Testis (tissue), 3 donors: ENCODE measurements around the gene TBXAS1. TPM values are rescaled to one million over a fixed set of nuclear protein-coding genes. Genes with fewer than 3 reads are reported as not detected.

Experiments
- DNase-seq: peaks from one replicate; pipeline ENCODE4 v3.0.0-alpha.2; 2019
- H3K27ac ChIP-seq, 2 donors: fragments of 200-600 bp; sonication (generic); one replicate each; pipeline ENCODE4 v1.5.1; 2019
- H3K27me3 ChIP-seq: fragments of 200-600 bp; sonication (generic); one replicate; pipeline ENCODE4 v1.5.1; 2019
- H3K36me3 ChIP-seq: fragments of 200-600 bp; sonication (generic); one replicate; pipeline ENCODE4 v1.5.1; 2017; ENCODE audit warnings: low read depth; ENCODE audit errors: missing control alignments
- H3K4me1 ChIP-seq: fragments of 200-600 bp; sonication (generic); one replicate; pipeline ENCODE4 v1.5.1; 2019
- H3K4me3 ChIP-seq, 2 donors: fragments of 200-600 bp; sonication (generic); one replicate each; pipeline ENCODE4 v1.5.1; 2017 to 2019
- H3K9me3 ChIP-seq: fragments of 200-600 bp; sonication (generic); one replicate; pipeline ENCODE4 v1.5.1; 2017
- POLR2A ChIP-seq: fragments of 450-650 bp; IDR thresholded peaks from one replicate; pipeline ENCODE4 v1.6.1; 2017; ENCODE audit warnings: antibody characterized with exemption, mild to moderate bottlenecking, moderate library complexity
- WGBS, 2 donors: methylation state at CpG; one replicate each; pipeline ENCODE4 v1.1.5; 2018; 5-methylcytosine and 5-hydroxymethylcytosine counted together
- intact Hi-C: fragments of 100-400 bp; cut with DNase I; formaldehyde crosslinking; loops from one replicate; pipeline ENCODE4 v1.15.1; 2023; ENCODE audit warnings: low total_unique reads
- polyA plus RNA-seq: library from polyadenylated mRNA; stranded (reverse); fragments of 350-450 nt; fragmentation: Illumina TruSeq; extraction: RNeasy Lipid Tissue Mini Kit (QIAGEN cat#74804); gene quantifications from one replicate; pipeline ENCODE4 v1.2.3, GENCODE V29; 2014; ENCODE audit warnings: low read depth, low replicate concordance; ENCODE audit not compliant: insufficient read depth
- total RNA-seq, 2 donors: library from RNA; depleted of rRNA; stranded (reverse); fragments of >200 nt; gene quantifications; one replicate each; pipeline ENCODE4 v1.2.3, GENCODE V29; 2016
- TF ChIP-seq, protein P1 (sequence below), 3 experiments: fragments of 450-650 bp in 2 of 3; fragments of 200-600 bp in 1 of 3; sonication (generic) in 1 of 3; IDR thresholded peaks; one replicate each; pipeline ENCODE4 v1.5.1; 2016 to 2019; ENCODE audit warnings: antibody characterized with exemption in 3 of 3, mild to moderate bottlenecking in 2 of 3, moderate library complexity in 1 of 3

The TBXAS1 gene
- total and polyA plus RNA-seq, 3 donors from 2014 or later: 4.9 to 5.7 (median 5.2) TPM

- 86 to 89% methylated on average over 1 of the region's 1 CpG for WGBS, 2 donors
- Histone ChIP-seq H3K36me3 (no peaks in the 10 kb centered on the region), H3K9me3 (no peaks in the 10 kb centered on the region), H3K27ac (no peak overlapping the region), H3K4me1 (peaks cover 4% of the 10 kb centered on the region), H3K4me3 (no peak overlapping the region), H3K27me3 (no peaks in the 10 kb centered on the region)
- DNase-seq: no peak
- TF ChIP-seq, protein P1, sequence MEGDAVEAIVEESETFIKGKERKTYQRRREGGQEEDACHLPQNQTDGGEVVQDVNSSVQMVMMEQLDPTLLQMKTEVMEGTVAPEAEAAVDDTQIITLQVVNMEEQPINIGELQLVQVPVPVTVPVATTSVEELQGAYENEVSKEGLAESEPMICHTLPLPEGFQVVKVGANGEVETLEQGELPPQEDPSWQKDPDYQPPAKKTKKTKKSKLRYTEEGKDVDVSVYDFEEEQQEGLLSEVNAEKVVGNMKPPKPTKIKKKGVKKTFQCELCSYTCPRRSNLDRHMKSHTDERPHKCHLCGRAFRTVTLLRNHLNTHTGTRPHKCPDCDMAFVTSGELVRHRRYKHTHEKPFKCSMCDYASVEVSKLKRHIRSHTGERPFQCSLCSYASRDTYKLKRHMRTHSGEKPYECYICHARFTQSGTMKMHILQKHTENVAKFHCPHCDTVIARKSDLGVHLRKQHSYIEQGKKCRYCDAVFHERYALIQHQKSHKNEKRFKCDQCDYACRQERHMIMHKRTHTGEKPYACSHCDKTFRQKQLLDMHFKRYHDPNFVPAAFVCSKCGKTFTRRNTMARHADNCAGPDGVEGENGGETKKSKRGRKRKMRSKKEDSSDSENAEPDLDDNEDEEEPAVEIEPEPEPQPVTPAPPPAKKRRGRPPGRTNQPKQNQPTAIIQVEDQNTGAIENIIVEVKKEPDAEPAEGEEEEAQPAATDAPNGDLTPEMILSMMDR (IDR thresholded peaks at IDR 0.05): no peak
- no peak for TF ChIP-seq POLR2A
- intact Hi-C loops: no loop called here
Observed at GRCh38 chr7:139852482-139852845, 23.4 kb downstream of the TBXAS1 start.

DNA sequence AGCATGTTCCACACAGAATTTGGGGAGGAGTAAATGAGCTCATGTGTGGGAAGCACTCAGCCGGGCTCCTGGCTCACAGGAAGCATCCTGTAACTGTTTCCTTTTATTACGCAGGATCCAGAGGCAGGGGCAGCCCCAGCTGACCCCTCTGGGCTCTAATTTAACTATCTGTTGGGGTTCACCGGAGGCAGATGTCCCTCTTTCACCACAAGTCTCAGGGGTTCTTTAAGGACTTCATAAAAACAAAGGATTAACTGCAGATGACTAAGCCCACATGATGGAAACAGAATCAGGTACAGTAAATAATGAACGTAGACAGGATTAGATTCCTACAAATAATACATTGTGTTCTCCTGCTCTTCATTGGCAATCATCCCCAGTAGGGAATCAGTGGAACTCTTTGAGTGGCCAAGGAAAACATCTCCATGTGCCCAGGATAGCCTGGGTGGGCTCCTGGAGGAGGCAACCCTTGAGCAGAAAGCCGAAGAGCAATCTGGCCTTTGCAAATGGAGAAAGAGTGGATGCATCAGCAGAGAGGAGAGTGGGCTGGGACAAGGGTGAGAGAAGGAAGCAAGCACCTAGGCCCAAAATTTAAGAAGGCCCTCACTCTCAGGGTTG, 24.6 kb downstream of the TBXAS1 start:
- TF ChIP-seq, protein P1 (IDR thresholded peaks at IDR 0.05): no peak
- no peak for TF ChIP-seq POLR2A
- H3K4me3 ChIP-seq: no peak overlapping the region
- peaks cover 4% of the 10 kb centered on the region for H3K4me1 ChIP-seq
- no peak overlapping the region for H3K27ac ChIP-seq
- H3K9me3 ChIP-seq: no peaks in the 10 kb centered on the region
- H3K36me3 ChIP-seq: no peaks in the 10 kb centered on the region
- intact Hi-C loops: no loop called here
- 35 to 41% methylated on average over 5 of the region's 5 CpGs for WGBS, 2 donors
- no peak for DNase-seq
- H3K27me3 ChIP-seq: no peaks in the 10 kb centered on the region

DNA sequence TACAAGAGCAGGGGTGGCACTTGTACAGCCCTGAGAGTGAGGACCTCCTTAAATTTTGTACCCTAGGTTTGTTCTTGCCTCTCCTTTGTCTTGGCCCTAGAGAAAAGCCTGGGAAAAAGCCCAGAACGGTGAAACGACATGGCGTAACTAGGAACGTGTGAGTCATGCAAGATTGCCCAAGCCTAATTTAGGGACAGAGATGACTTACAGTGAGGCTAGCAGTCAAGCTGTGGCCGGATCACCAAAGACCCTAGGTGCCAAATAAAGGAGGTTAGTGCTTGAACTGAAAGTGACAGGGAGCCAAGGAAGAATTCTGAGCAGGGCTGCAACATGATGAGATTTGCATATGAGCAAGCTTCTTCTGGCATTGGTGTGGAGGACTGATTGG, 25.1 kb downstream of the TBXAS1 start:
- intact Hi-C loops: no loop called here
- H3K4me1 ChIP-seq: peaks cover 4% of the 10 kb centered on the region
- H3K36me3 ChIP-seq: no peaks in the 10 kb centered on the region
- no peak overlapping the region for H3K4me3 ChIP-seq
- H3K9me3 ChIP-seq: no peaks in the 10 kb centered on the region
- no peak for TF ChIP-seq POLR2A
- TF ChIP-seq, protein P1 (IDR thresholded peaks at IDR 0.05): no peak
- no peak for DNase-seq
- H3K27me3 ChIP-seq: no peaks in the 10 kb centered on the region
- H3K27ac ChIP-seq: no peak overlapping the region
- 73 to 84% methylated on average over 5 of the region's 5 CpGs for WGBS, 2 donors

- Histone ChIP-seq H3K27ac (no peak overlapping the region), H3K9me3 (no peaks in the 10 kb centered on the region), H3K4me1 (peaks cover 4% of the 10 kb centered on the region), H3K36me3 (no peaks in the 10 kb centered on the region), H3K4me3 (no peak overlapping the region), H3K27me3 (no peaks in the 10 kb centered on the region)
- intact Hi-C loops: no loop called here
- DNase-seq: no peak
- TF ChIP-seq POLR2A: no peak
- WGBS, 2 donors: 85 to 92% methylated on average over 4 of the region's 4 CpGs
Observed at GRCh38 chr7:139854803-139855497, 25.9 kb downstream of the TBXAS1 start.

DNA sequence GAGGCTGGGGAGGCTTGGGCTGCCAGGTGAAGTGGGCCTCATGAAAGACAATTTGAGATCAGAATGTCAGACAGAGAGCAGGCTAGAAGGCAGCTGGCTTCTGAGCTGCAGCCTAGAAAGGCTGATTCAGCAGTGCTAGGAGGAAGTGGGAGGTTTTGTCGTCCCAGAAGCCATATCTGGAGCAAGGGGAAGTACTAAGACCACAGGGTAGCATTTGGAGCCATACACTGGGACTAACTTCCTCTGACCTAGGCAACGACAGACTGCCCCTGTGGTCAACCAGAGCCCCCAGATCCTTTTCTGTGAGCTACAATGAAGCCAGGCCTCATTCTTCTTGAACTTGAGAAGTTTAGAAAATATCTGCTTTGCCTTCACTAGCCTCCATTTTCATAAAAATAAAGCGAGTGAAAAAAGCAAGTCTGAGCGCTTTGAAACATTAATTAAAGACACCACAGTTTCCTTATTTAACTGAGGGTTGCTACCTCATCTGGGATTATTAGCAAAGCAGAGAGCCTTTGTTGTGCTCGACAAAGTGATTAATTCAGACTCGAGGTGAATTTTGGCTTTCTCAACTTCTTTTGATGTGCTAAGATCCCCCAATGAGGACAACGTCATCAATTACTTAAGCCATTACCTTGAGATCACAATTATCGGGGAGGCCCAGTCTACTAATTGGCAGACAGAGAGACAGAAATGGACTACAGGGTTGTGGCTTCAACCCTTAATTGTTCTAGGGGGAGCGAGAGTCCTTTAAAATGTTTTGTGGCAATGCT, 26.6 kb downstream of the TBXAS1 start:
- TF ChIP-seq, protein P1 (IDR thresholded peaks at IDR 0.05): no peak
- no peak for TF ChIP-seq POLR2A
- Histone ChIP-seq H3K4me1 (peaks cover 4% of the 10 kb centered on the region), H3K27ac (no peak overlapping the region), H3K27me3 (no peaks in the 10 kb centered on the region), H3K36me3 (no peaks in the 10 kb centered on the region), H3K4me3 (no peak overlapping the region), H3K9me3 (no peaks in the 10 kb centered on the region)
- DNase-seq: no peak
- intact Hi-C loops: no loop called here
- 56 to 62% methylated on average over 9 of the region's 9 CpGs for WGBS, 2 donors
